Gastroesophageal sphincter (tissue), 3 donors: ENCODE data around the gene COL11A2.

ENCODE experiments used
- POLR2A ChIP-seq, 2 donors: fragments of 450-650 bp; IDR thresholded peaks; one replicate each; pipeline ENCODE4 v1.6.1; 2017; ENCODE audit warnings: antibody characterized with exemption in 2 of 2, mild to moderate bottlenecking in 2 of 2, moderate library complexity in 1 of 2
- POLR2AphosphoS5 ChIP-seq: sonication (generic); formaldehyde crosslinking; IDR thresholded peaks from one replicate; pipeline ENCODE4 v1.6.1; 2017; ENCODE audit warnings: antibody characterized with exemption
- TF ChIP-seq, protein P1 (sequence below), 4 experiments: fragments of 200-600 bp in 2 of 4; fragments of 450-650 bp in 2 of 4; sonication (generic) in 1 of 4; IDR thresholded peaks; one replicate each; pipeline ENCODE4 v1.5.1; 2017 to 2019; ENCODE audit warnings: antibody characterized with exemption in 4 of 4, mild to moderate bottlenecking in 2 of 4, moderate library complexity in 2 of 4

DNA sequence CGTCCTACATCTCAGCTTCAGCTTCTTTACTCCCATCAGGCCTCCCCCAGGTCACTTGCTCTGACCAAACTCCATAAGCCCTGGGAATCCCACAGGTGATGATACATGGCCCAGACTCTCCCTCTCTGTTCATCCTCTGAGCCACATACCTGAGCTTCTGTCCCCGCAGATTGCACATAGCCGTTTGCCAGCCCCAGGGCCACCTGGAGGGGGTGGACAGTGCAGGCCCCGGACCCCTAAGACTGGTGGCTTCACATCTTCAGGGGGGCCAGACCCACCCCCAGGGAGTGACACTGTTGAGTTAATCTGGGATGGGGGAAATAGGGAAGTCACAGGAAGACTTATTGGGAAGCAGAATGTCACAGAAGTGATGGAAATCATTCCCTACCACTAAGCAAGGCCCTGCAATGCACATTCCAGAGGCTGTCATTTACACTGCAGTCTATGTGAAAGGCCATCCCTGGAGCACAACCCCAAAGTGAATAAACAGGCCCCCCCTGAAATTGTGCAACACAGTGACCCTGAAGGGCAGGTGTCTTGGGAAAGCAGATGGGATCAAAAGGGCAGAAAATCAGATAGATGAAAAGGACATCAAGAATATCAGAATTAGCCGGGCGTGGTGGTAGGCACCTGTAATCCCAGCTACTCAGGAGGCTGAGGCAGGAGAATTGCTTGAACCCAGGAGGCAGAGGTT lies 6.0 kb upstream of the COL11A2 start:
- TF ChIP-seq, protein P1, sequence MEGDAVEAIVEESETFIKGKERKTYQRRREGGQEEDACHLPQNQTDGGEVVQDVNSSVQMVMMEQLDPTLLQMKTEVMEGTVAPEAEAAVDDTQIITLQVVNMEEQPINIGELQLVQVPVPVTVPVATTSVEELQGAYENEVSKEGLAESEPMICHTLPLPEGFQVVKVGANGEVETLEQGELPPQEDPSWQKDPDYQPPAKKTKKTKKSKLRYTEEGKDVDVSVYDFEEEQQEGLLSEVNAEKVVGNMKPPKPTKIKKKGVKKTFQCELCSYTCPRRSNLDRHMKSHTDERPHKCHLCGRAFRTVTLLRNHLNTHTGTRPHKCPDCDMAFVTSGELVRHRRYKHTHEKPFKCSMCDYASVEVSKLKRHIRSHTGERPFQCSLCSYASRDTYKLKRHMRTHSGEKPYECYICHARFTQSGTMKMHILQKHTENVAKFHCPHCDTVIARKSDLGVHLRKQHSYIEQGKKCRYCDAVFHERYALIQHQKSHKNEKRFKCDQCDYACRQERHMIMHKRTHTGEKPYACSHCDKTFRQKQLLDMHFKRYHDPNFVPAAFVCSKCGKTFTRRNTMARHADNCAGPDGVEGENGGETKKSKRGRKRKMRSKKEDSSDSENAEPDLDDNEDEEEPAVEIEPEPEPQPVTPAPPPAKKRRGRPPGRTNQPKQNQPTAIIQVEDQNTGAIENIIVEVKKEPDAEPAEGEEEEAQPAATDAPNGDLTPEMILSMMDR (IDR thresholded peaks at IDR 0.05), result no peak
- TF ChIP-seq POLR2A (IDR thresholded peaks at IDR 0.05) (no peak), POLR2AphosphoS5 (no peak)
